ENCODE measurements around the gene RBPJ.
"Not testable (repeated sequence)": the region's sequence is repeated elsewhere in the genome, so short reads cannot be mapped to it uniquely, and the experiment has no call there.

RBPJ gene

GRCh38 chr4:26300314-26301307 is 20.2 kb upstream of the RBPJ start:
- Histone ChIP-seq H3K27me3 (ENCODE audit: control insufficient read depth in 5 of 5, insufficient read depth in 4 of 5, low read length in 5 of 5) (no peaks in the 10 kb centered on the region), H3K4me1 (ENCODE audit: control insufficient read depth in 5 of 5, insufficient read depth in 5 of 5, low read length in 5 of 5) (peaks cover 0 to 12% (median 9%) of the 10 kb centered on the region in 5 donors), H3K36me3 (ENCODE audit: control insufficient read depth in 5 of 5, insufficient read depth in 5 of 5, low read length in 5 of 5) (no peaks in the 10 kb centered on the region), H3K4me3 (ENCODE audit: low read depth in 1 of 5, low read length in 5 of 5) (no peak overlapping the region), H3K9me3 (ENCODE audit: control insufficient read depth in 5 of 5, low read length in 5 of 5) (no peaks in the 10 kb centered on the region), H3K9ac (ENCODE audit: low read length in 5 of 5) (no peak overlapping the region), H3K27ac (ENCODE audit: low read depth, low read length) (no peak overlapping the region)

- no peak overlapping the region for H3K4me3 ChIP-seq (ENCODE audit: low read depth in 1 of 5, low read length in 5 of 5)
Observed at GRCh38 chr4:26302031-26302899, 18.5 kb upstream of the RBPJ start.

GRCh38 chr4:26303008-26303407 is 17.8 kb upstream of the RBPJ start:
- H3K4me3 ChIP-seq (ENCODE audit: low read depth in 1 of 5, low read length in 5 of 5) = no peak overlapping the region
- H3K36me3 ChIP-seq (ENCODE audit: control insufficient read depth in 5 of 5, insufficient read depth in 5 of 5, low read length in 5 of 5) = no peaks in the 10 kb centered on the region
- no peaks in the 10 kb centered on the region for H3K27me3 ChIP-seq (ENCODE audit: control insufficient read depth in 5 of 5, insufficient read depth in 4 of 5, low read length in 5 of 5)
- H3K27ac ChIP-seq (ENCODE audit: low read depth, low read length) = no peak overlapping the region
- no peaks in the 10 kb centered on the region for H3K9me3 ChIP-seq (ENCODE audit: control insufficient read depth in 5 of 5, low read length in 5 of 5)
- H3K9ac ChIP-seq (ENCODE audit: low read length in 5 of 5) = no peak overlapping the region
- peaks cover 0 to 10% (median 8%) of the 10 kb centered on the region in 5 donors for H3K4me1 ChIP-seq (ENCODE audit: control insufficient read depth in 5 of 5, insufficient read depth in 5 of 5, low read length in 5 of 5)

More at GRCh38 chr4:26302031-26302899, 18.5 kb upstream of the RBPJ start:
- no peak overlapping the region for H3K9ac ChIP-seq (ENCODE audit: low read length in 5 of 5)
- no peaks in the 10 kb centered on the region for H3K27me3 ChIP-seq (ENCODE audit: control insufficient read depth in 5 of 5, insufficient read depth in 4 of 5, low read length in 5 of 5)
- no peaks in the 10 kb centered on the region for H3K9me3 ChIP-seq (ENCODE audit: control insufficient read depth in 5 of 5, low read length in 5 of 5)
- no peak overlapping the region for H3K27ac ChIP-seq (ENCODE audit: low read depth, low read length)
- H3K4me1 ChIP-seq (ENCODE audit: control insufficient read depth in 5 of 5, insufficient read depth in 5 of 5, low read length in 5 of 5) = peaks cover 0 to 12% (median 9%) of the 10 kb centered on the region in 5 donors
- no peaks in the 10 kb centered on the region for H3K36me3 ChIP-seq (ENCODE audit: control insufficient read depth in 5 of 5, insufficient read depth in 5 of 5, low read length in 5 of 5)

- Histone ChIP-seq H3K4me3 (ENCODE audit: low read depth in 1 of 5, low read length in 5 of 5) (no peak overlapping the region), H3K36me3 (ENCODE audit: control insufficient read depth in 5 of 5, insufficient read depth in 5 of 5, low read length in 5 of 5) (no peaks in the 10 kb centered on the region), H3K4me1 (ENCODE audit: control insufficient read depth in 5 of 5, insufficient read depth in 5 of 5, low read length in 5 of 5) (peaks cover 0 to 3% (median 0%) of the 10 kb centered on the region in 5 donors), H3K27me3 (ENCODE audit: control insufficient read depth in 5 of 5, insufficient read depth in 4 of 5, low read length in 5 of 5) (no peaks in the 10 kb centered on the region), H3K9ac (ENCODE audit: low read length in 5 of 5) (no peak overlapping the region), H3K9me3 (ENCODE audit: control insufficient read depth in 5 of 5, low read length in 5 of 5) (no peaks in the 10 kb centered on the region), H3K27ac (ENCODE audit: low read depth, low read length) (no peak overlapping the region)
Observed at GRCh38 chr4:26307037-26307800, 13.6 kb upstream of the RBPJ start.

DNA sequence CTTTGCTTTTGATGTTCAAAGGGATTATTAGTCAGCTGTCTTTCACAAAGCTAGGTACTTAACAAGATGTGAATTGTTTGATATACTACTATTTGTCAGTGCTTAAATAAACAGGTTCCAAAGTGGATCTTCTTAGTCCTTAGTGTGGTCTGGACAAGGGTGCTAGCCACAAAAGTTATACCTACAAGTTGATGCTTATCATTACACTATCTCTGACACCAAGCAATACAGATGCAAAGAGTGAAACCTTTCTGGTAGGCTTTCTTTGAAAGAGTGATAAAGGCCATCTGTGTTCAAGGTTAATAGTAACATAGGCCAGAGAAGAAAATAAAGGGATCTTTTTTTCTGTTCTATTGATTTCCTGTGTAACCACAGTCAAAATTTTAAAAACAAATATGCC is 12.2 kb upstream of the RBPJ start:
- no peaks in the 10 kb centered on the region for H3K4me1 ChIP-seq (ENCODE audit: control insufficient read depth in 5 of 5, insufficient read depth in 5 of 5, low read length in 5 of 5)
- H3K9ac ChIP-seq (ENCODE audit: low read length in 5 of 5) = no peak overlapping the region
- no peaks in the 10 kb centered on the region for H3K36me3 ChIP-seq (ENCODE audit: control insufficient read depth in 5 of 5, insufficient read depth in 5 of 5, low read length in 5 of 5)
- H3K27me3 ChIP-seq (ENCODE audit: control insufficient read depth in 5 of 5, insufficient read depth in 4 of 5, low read length in 5 of 5) = no peaks in the 10 kb centered on the region
- H3K27ac ChIP-seq (ENCODE audit: low read depth, low read length) = no peak overlapping the region
- H3K4me3 ChIP-seq (ENCODE audit: low read depth in 1 of 5, low read length in 5 of 5) = no peak overlapping the region
- no peaks in the 10 kb centered on the region for H3K9me3 ChIP-seq (ENCODE audit: control insufficient read depth in 5 of 5, low read length in 5 of 5)

DNA sequence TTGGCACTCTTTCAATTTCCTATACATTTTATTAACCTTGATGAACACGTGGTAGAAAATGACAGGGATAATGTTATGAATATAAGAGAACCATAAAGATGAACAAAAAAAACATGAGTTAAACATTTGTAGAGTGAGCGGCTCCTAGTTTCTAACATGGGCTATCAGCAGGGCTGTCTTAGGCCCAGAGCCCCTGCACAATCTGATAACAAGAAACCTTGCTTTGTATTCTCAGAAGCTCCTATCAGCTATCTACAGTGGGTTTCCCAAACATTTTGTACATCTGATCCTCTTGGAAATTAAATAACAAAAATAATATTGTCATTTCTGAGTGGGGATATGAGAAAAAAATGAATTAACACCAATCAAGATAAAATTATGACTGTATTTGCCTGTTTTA is 10.6 kb upstream of the RBPJ start:
- H3K36me3 ChIP-seq (ENCODE audit: control insufficient read depth in 5 of 5, insufficient read depth in 5 of 5, low read length in 5 of 5) = no peaks in the 10 kb centered on the region
- no peaks in the 10 kb centered on the region for H3K4me1 ChIP-seq (ENCODE audit: control insufficient read depth in 5 of 5, insufficient read depth in 5 of 5, low read length in 5 of 5)
- H3K9me3 ChIP-seq (ENCODE audit: control insufficient read depth in 5 of 5, low read length in 5 of 5) = peaks cover 0 to 8% (median under 1%) of the 10 kb centered on the region in 5 donors
- H3K27ac ChIP-seq (ENCODE audit: low read depth, low read length) = no peak overlapping the region
- no peak overlapping the region for H3K9ac ChIP-seq (ENCODE audit: low read length in 5 of 5)
- no peaks in the 10 kb centered on the region for H3K27me3 ChIP-seq (ENCODE audit: control insufficient read depth in 5 of 5, insufficient read depth in 4 of 5, low read length in 5 of 5)
- no peak overlapping the region for H3K4me3 ChIP-seq (ENCODE audit: low read depth in 1 of 5, low read length in 5 of 5)

DNA sequence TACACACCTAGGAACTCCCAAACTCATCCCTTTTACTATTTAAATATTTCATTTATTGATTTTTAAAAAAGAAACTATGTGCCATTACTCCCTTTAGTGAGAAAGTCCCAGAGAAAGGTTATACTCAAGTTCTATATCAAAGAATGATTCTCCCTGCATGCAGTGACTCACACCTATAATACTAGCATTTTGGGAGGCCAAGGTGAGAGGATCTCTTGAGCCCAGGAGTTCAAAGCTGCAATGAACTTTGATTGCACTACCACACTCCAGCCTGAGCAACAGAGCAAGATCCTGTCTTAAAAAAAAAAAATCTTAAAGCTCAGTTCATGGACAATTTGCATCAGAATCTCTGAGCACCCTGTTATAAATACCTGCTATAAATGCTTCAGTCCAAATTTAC is 9.2 kb upstream of the RBPJ start:
- H3K27me3 ChIP-seq (ENCODE audit: control insufficient read depth in 5 of 5, insufficient read depth in 4 of 5, low read length in 5 of 5) = no peaks in the 10 kb centered on the region
- no peaks in the 10 kb centered on the region for H3K36me3 ChIP-seq (ENCODE audit: control insufficient read depth in 5 of 5, insufficient read depth in 5 of 5, low read length in 5 of 5)
- H3K9ac ChIP-seq (ENCODE audit: low read length in 5 of 5) = no peak overlapping the region
- H3K4me3 ChIP-seq (ENCODE audit: low read depth in 1 of 5, low read length in 5 of 5) = no peak overlapping the region
- no peak overlapping the region for H3K27ac ChIP-seq (ENCODE audit: low read depth, low read length)
- H3K9me3 ChIP-seq (ENCODE audit: control insufficient read depth in 5 of 5, low read length in 5 of 5) = peaks cover 0 to 11% (median 7%) of the 10 kb centered on the region in 5 donors
- H3K4me1 ChIP-seq (ENCODE audit: control insufficient read depth in 5 of 5, insufficient read depth in 5 of 5, low read length in 5 of 5) = no peaks in the 10 kb centered on the region

DNA sequence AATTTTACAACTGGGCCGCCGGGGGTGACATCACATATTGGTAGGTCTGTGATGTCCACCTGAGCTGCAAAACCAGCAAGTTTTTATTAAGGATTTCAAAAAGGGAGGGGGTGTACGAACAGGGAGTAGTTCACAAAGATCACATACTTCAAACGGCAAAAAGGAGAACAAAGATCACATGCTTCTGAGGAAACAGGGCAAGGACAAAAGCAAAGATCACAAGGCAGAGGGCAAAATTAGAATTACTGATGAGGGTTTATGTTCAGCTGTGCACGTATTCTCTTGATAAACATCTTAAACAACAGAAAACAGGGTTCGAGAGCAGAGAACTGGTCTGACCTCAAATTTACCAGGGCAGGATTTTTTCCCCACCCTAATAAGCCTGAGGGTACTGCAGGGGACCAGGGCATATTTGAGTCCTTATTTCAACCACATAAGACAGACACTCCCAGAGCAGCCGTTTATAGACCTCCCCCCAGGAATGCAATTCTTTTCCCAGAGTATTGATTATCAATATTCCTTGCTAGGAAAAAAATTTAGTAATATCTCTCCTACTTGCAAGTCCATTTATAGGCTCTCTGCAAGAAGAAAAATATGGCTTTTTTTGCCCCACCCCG is 5.4 kb upstream of the RBPJ start:
- Histone ChIP-seq H3K4me1 (ENCODE audit: control insufficient read depth in 5 of 5, insufficient read depth in 5 of 5, low read length in 5 of 5) (peaks cover 9 to 12% (median 11%) of the 10 kb centered on the region in 5 donors), H3K9me3 (ENCODE audit: control insufficient read depth in 5 of 5, low read length in 5 of 5) (peaks cover 3 to 14% (median 8%) of the 10 kb centered on the region in 5 donors)
- H3K9ac ChIP-seq (ENCODE audit: low read length in 5 of 5); H3K4me3 ChIP-seq (ENCODE audit: low read depth in 1 of 5, low read length in 5 of 5); H3K27ac ChIP-seq (ENCODE audit: low read depth, low read length); H3K36me3 ChIP-seq (ENCODE audit: control insufficient read depth in 5 of 5, insufficient read depth in 5 of 5, low read length in 5 of 5); H3K27me3 ChIP-seq (ENCODE audit: control insufficient read depth in 5 of 5, insufficient read depth in 4 of 5, low read length in 5 of 5): not testable (repeated sequence)

GRCh38 chr4:26317766-26318165 is 3.0 kb upstream of the RBPJ start:
- H3K27ac ChIP-seq (ENCODE audit: low read depth, low read length) = no peak overlapping the region
- H3K27me3 ChIP-seq (ENCODE audit: control insufficient read depth in 5 of 5, insufficient read depth in 4 of 5, low read length in 5 of 5) = peaks cover 0 to 9% (median 0%) of the 10 kb centered on the region in 5 donors
- H3K9me3 ChIP-seq (ENCODE audit: control insufficient read depth in 5 of 5, low read length in 5 of 5) = peaks cover 3 to 14% (median 8%) of the 10 kb centered on the region in 5 donors
- H3K9ac ChIP-seq (ENCODE audit: low read length in 5 of 5) = no peak overlapping the region
- H3K36me3 ChIP-seq (ENCODE audit: control insufficient read depth in 5 of 5, insufficient read depth in 5 of 5, low read length in 5 of 5) = peaks cover 0 to 3% (median 0%) of the 10 kb centered on the region in 5 donors
- H3K4me3 ChIP-seq (ENCODE audit: low read depth in 1 of 5, low read length in 5 of 5) = no peak overlapping the region
- peaks cover 13 to 27% (median 26%) of the 10 kb centered on the region in 5 donors for H3K4me1 ChIP-seq (ENCODE audit: control insufficient read depth in 5 of 5, insufficient read depth in 5 of 5, low read length in 5 of 5)
